Astrocyte of the cerebellum (primary cell): ENCODE results near the gene CHORDC1.

Experiments
- DNase-seq: peaks from one replicate; pipeline ENCODE4 v3.0.0-alpha.2; 2011; ENCODE audit warnings: low read depth
- H3K4me3 ChIP-seq: 2 replicates; pipeline ENCODE4 v1.5.1; 2011; ENCODE audit warnings: mild to moderate bottlenecking, low read depth, low read length, moderate library complexity
- in situ Hi-C: cut with HindIII; loops from 2 replicates; pipeline ENCODE4 v1.10.0; 2017; ENCODE audit warnings: low sequenced_read_pairs
- TF ChIP-seq, protein P1 (sequence below): IDR thresholded peaks from 2 replicates; pipeline ENCODE4 v1.5.1; 2012; ENCODE audit warnings: low read length, low read depth, moderate library complexity, mild to moderate bottlenecking; ENCODE audit errors: missing control alignments

CHORDC1 gene

DNA sequence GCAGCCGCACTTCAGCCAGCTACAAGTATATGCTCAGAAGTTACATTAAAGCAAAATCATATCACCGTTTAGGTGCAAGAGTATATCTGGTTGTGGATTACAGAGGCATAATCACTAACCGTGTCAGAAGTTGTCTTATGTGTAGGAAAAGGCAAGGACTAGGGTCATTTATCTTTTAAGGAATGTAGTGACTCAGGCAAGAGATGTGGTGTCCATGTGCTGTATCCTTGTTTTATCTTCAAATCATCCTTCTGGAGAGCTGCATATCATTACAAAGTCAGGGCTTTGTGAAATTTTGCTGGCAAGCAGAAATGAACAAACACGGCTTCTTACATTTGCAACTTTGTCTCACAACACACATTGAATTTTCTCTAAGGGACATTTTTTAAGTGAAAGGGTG lies 12.7 kb upstream of the CHORDC1 start:
- TF ChIP-seq, protein P1, sequence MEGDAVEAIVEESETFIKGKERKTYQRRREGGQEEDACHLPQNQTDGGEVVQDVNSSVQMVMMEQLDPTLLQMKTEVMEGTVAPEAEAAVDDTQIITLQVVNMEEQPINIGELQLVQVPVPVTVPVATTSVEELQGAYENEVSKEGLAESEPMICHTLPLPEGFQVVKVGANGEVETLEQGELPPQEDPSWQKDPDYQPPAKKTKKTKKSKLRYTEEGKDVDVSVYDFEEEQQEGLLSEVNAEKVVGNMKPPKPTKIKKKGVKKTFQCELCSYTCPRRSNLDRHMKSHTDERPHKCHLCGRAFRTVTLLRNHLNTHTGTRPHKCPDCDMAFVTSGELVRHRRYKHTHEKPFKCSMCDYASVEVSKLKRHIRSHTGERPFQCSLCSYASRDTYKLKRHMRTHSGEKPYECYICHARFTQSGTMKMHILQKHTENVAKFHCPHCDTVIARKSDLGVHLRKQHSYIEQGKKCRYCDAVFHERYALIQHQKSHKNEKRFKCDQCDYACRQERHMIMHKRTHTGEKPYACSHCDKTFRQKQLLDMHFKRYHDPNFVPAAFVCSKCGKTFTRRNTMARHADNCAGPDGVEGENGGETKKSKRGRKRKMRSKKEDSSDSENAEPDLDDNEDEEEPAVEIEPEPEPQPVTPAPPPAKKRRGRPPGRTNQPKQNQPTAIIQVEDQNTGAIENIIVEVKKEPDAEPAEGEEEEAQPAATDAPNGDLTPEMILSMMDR, result no peak
- in situ Hi-C loops, result no loop called here
- DNase-seq, result no peak
- no peak overlapping the region for H3K4me3 ChIP-seq

DNA sequence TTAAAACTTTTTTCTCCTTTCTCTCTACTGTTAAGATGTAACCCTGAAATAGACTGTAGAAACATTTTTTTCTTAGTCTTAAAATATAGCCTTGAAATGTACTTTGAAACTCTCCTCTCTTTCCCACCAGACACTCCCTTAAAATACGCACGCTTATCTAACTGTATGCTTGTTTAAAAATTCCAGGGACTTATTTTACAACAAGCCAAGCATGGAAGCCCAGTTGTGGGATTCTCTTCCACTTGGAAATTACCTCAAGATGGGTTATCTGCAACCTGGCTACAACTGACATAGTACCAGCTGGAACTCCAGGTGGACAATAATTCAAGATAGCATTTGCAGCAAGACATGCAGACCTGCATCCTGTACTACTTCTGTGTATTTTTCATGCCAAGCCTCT lies 12.1 kb upstream of the CHORDC1 start:
- TF ChIP-seq, protein P1, result no peak
- DNase-seq, result no peak
- in situ Hi-C loops, result no loop called here
- no peak overlapping the region for H3K4me3 ChIP-seq

DNA sequence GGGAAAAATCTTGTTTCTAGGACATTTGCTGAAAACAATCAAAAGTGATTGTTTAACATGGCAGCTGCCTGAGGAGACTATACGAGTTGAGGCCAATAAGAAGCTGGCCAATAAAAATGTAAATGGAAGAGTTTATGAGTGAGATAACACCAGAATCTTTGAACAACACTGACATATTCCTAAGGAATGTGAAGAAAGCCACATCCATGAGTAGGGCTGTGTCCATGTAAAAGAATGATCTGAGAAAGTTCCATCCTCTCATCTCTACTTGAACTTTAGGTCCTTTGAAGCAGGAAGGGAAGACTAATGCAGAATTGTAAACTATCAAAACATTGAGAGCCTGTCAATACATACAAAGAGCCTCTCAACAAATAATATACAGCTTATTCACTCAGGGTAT lies 6.9 kb upstream of the CHORDC1 start:
- in situ Hi-C loops, result no loop called here
- H3K4me3 ChIP-seq, result no peak overlapping the region
- no peak for DNase-seq
- TF ChIP-seq, protein P1, result no peak

DNA sequence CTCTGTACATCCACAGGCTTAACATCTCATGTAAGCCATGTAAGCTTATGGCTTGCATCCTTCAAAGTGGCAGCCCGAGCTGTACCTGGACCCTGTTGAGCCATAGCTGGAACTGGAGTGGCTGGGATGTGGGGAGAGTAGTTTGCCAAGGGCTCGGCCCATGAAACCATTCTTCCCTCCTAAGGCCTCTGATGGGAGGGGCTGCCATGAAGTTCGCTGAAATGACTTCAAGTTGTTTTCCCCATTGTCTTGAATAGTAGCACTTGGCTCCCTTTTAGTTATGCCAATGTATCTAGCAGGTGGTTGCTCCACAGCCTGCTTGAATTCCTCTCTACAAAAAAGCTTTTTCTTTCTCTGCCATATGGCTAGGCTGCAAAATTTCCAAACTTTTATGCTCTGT lies 5.2 kb upstream of the CHORDC1 start:
- TF ChIP-seq, protein P1, result no peak
- in situ Hi-C loops, result no loop called here
- DNase-seq, result no peak
- H3K4me3 ChIP-seq, result no peak overlapping the region

DNA sequence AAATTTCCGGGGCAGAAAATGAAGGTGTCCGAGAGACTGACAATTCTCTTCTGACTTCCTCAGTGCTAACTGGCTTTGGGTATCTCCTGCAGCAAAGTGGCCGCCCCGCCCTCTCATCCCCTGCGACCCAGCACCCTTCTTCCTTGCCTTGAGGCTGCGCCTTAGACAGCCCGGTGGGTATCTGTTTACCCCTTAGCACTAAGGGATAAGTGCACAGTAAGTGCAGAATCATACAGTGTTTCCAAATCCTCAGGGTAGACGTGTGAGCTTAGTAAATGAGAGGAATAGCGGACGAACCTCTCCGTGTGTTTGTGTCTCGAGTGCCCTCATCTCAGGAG lies 368 bp upstream of the CHORDC1 start:
- in situ Hi-C loops, result no loop called here
- H3K4me3 ChIP-seq, result peak overlapping the region; percentile 91
- TF ChIP-seq, protein P1, result no peak
- DNase-seq, result no peak

DNA sequence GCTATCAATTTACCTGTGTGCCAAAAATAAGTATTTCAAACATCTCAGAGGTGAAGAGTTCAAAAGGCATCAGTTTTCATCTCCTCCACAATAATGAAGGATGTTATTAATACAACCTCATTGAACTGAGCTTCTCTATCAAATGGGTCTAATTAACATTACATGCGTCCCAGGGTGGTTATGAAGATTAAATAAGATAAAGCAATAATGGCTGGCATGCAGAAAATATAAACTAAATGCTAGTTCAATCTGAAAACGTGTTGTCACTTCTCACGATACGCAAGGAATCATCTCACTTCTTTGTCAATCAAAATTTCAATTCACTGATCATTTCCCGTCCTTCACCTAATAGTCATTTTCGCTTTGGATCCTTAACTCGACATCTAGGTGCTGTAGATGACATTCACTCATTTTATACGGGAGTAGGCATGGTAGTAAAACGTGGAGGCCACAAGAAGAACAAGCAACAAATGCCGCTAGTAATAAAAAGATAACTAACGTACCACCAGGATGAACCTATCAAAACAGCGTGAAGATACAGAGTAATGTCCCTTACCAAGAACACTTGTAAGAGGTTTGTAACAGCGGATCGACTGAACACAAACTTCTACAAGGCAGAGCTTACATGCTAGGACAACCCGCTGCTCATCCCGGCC lies 918 bp downstream of the CHORDC1 start:
- no peak for DNase-seq

More for the DNA sequence above, 918 bp downstream of the CHORDC1 start:
- in situ Hi-C loops, result no loop called here
- TF ChIP-seq, protein P1, result no peak
- H3K4me3 ChIP-seq, result peak overlapping the region; percentile 91
